Peyer's patch (tissue), 4 donors: ENCODE measurements around the gene ZNF48. TPM values are rescaled to one million over a fixed set of nuclear protein-coding genes. Genes with fewer than 3 reads are reported as not detected.

Experiments
- DNase-seq, 3 donors: peaks; one replicate each; pipeline ENCODE4 v3.0.0-alpha.2; 2017 to 2019
- H3K27ac ChIP-seq, 4 donors: fragments of 200-600 bp; sonication (generic); one replicate each; pipeline ENCODE4 v1.5.1; 2016 to 2019
- H3K27me3 ChIP-seq, 2 donors: fragments of 200-600 bp; sonication (generic); one replicate each; pipeline ENCODE4 v1.5.1; 2019
- H3K36me3 ChIP-seq, 3 donors: fragments of 200-600 bp; sonication (generic); one replicate each; pipeline ENCODE4 v1.5.1; 2016 to 2019
- H3K4me1 ChIP-seq, 4 donors: fragments of 200-600 bp; sonication (generic); one replicate each; pipeline ENCODE4 v1.5.1; 2016 to 2019
- H3K4me3 ChIP-seq, 4 donors: fragments of 200-600 bp; sonication (generic); 1 replicate in 3 of 4; 2 replicates in 1 of 4; pipeline ENCODE4 v1.5.1; 2016 to 2019; ENCODE audit warnings: mild to moderate bottlenecking in 1 of 4
- H3K9me3 ChIP-seq, 4 donors: fragments of 200-600 bp; sonication (generic); one replicate each; pipeline ENCODE4 v1.5.1; 2016 to 2019; ENCODE audit warnings: mild to moderate bottlenecking in 1 of 4
- POLR2A ChIP-seq, 2 donors: fragments of 450-650 bp; IDR thresholded peaks; one replicate each; pipeline ENCODE4 v1.5.1; 2017; ENCODE audit warnings: antibody characterized with exemption in 2 of 2, mild to moderate bottlenecking in 2 of 2, moderate library complexity in 2 of 2
- total RNA-seq, 4 donors: library from RNA; depleted of rRNA; stranded (reverse); fragments of >200 nt; gene quantifications; one replicate each; pipeline ENCODE4 v1.1.0, GENCODE V29; 2016
- TF ChIP-seq, protein P1 (sequence below), 6 experiments: fragments of 450-650 bp in 4 of 6; fragments of 200-600 bp in 2 of 6; sonication (generic) in 1 of 6; IDR thresholded peaks; one replicate each; pipeline ENCODE4 v1.5.1; 2017 to 2019; ENCODE audit warnings: antibody characterized with exemption in 6 of 6, mild to moderate bottlenecking in 3 of 6, moderate library complexity in 1 of 6

ZNF48 gene
- total RNA-seq, 4 donors from 2014 or later, result 4.2 to 9.7 (median 7.1) TPM

DNA sequence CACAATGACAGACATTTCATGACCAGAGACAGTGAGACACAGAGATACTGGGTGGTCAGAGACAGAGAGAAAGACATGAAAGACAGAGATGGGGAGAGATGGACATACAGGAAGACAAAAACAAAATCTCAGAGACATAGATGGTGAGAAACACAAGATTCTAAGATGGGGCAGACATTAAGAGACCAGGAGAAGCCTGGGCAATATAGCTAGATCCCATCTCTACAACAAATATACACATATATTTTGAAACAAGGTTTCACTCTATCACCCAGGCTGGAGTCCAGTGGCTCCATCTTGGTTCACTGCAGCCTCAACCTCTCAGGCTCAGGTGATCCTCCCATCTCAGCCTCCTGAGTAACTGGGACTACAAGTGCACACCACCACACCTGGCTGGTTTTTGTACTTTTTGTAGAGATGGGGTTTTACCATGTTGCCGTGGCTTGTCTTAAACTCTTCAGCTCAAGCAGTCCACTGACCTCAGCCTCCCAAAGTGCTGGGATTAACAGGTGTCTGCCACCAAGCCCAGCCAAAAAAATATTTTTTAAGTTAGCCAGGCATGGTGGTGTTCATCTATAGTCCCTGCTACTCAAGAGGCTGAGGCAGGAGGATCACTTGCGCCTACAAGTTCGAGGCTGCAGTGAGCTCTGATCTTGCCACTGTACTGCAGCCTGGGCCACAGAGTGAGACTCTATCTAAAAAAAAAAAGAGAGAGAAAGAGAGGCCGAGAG is 15.0 kb upstream of the ZNF48 start:
- Histone ChIP-seq H3K4me1 (peaks cover 0 to 24% (median 22%) of the 10 kb centered on the region in 4 donors), H3K36me3 (no peaks in the 10 kb centered on the region), H3K9me3 (no peaks in the 10 kb centered on the region), H3K27me3 (no peaks in the 10 kb centered on the region), H3K27ac (peak overlapping the region in 1 of 4 donors; percentile 92), H3K4me3 (no peak overlapping the region)
- no peak for TF ChIP-seq POLR2A (IDR thresholded peaks at IDR 0.05)
- TF ChIP-seq, protein P1, sequence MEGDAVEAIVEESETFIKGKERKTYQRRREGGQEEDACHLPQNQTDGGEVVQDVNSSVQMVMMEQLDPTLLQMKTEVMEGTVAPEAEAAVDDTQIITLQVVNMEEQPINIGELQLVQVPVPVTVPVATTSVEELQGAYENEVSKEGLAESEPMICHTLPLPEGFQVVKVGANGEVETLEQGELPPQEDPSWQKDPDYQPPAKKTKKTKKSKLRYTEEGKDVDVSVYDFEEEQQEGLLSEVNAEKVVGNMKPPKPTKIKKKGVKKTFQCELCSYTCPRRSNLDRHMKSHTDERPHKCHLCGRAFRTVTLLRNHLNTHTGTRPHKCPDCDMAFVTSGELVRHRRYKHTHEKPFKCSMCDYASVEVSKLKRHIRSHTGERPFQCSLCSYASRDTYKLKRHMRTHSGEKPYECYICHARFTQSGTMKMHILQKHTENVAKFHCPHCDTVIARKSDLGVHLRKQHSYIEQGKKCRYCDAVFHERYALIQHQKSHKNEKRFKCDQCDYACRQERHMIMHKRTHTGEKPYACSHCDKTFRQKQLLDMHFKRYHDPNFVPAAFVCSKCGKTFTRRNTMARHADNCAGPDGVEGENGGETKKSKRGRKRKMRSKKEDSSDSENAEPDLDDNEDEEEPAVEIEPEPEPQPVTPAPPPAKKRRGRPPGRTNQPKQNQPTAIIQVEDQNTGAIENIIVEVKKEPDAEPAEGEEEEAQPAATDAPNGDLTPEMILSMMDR (IDR thresholded peaks at IDR 0.05), result no peak
- DNase-seq, result no peak

DNA sequence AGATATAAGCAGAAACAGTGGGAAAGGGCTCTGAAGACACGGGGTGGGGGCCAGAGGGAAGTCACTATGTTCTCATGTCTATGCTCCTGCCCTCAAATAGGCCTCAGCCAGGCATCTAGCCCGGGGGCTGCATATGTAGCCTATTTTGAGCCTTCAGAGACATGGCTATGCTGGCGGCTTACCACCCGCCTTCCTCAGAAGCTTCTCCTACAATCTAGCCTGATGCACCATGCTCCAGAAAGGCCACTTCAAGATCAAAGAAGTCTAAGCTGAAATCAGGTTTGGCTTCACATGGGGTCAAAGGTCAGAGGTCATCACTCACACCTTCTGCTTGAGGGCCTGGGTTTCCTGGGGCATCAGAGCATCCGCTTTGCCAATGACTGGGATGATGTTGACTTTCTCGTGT is 14.4 kb upstream of the ZNF48 start:
- no peaks in the 10 kb centered on the region for H3K9me3 ChIP-seq
- peaks cover 0 to 24% (median 22%) of the 10 kb centered on the region in 4 donors for H3K4me1 ChIP-seq
- no peak for DNase-seq
- H3K27ac ChIP-seq, result peak overlapping the region in 2 of 4 donors; percentile 76 to 92
- no peak overlapping the region for H3K4me3 ChIP-seq
- TF ChIP-seq, protein P1 (IDR thresholded peaks at IDR 0.05), result no peak
- TF ChIP-seq POLR2A (IDR thresholded peaks at IDR 0.05), result no peak
- no peaks in the 10 kb centered on the region for H3K36me3 ChIP-seq
- H3K27me3 ChIP-seq, result no peaks in the 10 kb centered on the region

DNA sequence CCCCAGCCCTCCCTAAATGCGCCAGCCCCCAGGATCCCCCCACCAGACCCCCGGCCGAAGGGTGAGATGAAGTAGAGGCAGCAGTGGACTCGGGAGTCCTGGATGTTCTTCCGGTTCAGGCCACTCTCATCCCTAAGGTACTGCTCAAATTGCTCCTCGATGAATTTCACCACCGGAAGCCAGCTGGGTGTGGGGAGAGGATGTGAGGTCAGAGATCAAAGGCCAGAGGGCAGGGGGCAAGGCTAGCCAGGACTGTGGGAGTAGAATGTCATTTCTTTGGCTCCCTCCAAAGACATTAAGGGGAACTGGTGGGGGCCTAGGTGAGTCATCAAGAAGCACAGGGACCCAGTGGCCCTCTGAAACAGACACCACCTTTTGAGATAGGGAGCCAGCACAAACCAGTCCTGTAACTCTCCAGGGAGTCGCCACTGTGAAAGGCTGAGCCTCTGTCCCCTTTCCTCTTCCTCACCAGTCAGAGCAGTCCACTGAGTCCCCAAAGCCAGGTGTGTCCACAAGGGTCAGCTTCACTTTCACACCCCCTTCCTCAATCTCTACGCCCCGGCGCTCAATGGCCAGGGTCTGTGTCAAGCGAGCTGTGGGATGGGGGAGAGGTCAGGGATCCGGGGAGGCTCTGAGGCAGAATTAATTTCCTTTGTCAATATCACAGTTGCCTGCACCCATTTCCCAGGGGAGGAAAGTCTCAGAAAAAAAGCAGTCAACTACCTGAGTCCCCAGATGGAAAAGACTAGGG is 13.8 kb upstream of the ZNF48 start:
- no peak for TF ChIP-seq POLR2A (IDR thresholded peaks at IDR 0.05)
- TF ChIP-seq, protein P1 (IDR thresholded peaks at IDR 0.05), result no peak
- DNase-seq, result no peak
- Histone ChIP-seq H3K27ac (peak overlapping the region; percentile 53 to 92 (median 74)), H3K9me3 (no peaks in the 10 kb centered on the region), H3K4me1 (peaks cover 0 to 24% (median 22%) of the 10 kb centered on the region in 4 donors), H3K4me3 (peak overlapping the region in 3 of 4 donors; percentile 37 to 46 (median 45)), H3K36me3 (no peaks in the 10 kb centered on the region), H3K27me3 (no peaks in the 10 kb centered on the region)

DNA sequence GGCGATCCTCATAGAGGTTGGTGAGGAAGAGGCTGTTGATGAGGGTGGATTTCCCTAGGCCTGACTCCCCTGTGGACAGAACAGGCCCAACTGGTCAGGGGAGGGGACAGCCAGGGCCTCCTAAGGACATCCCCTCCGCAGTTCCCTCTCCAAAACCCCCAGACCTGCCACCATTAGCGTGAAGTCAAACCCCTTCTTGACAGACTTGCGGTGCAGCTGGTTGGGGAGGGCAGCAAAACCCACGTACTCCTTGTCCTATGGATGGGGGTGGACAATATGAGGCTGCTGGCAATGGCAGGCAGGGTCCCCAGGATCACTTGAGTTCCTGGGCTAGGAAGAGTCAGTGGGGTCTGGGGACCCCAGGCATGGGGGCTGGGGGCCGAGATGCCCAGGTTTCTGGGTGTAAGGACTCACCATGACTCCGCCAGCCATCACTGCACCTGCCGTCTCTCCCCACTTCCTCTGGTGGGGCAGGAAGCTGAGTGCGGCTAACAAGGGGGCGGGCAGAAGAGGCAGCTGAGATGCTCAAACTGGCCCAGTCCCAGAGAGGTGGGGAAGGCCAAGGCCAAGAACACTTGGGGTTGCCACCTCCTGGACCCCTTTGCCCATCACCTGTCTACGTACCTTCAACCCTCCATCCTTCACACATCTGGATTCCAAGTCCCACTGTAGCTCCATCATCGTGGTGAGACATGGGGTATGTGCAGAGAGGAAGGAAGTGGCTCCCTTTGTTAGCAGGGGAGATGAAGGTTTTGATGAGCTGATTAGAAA is 12.9 kb upstream of the ZNF48 start, which contains the start of gene SEPTIN1:
TSS of gene SEPTIN1 (minus strand) at position 451 of the 771 bp plus-strand sequence. CDS start at position 432, 19 bp downstream.
- TF ChIP-seq, protein P1 (IDR thresholded peaks at IDR 0.05), result no peak
- TF ChIP-seq POLR2A (IDR thresholded peaks at IDR 0.05), result no peak
- Histone ChIP-seq H3K36me3 (no peaks in the 10 kb centered on the region), H3K27ac (peak within 1 kb of the TSS; percentile 53 to 92 (median 74)), H3K4me1 (peaks cover 0 to 19% (median 19%) of the 10 kb centered on the region in 4 donors), H3K27me3 (no peaks in the 10 kb centered on the region), H3K4me3 (peak within 1 kb of the TSS; percentile 28 to 46 (median 41)), H3K9me3 (no peaks in the 10 kb centered on the region)
- DNase-seq, result peak in 2 of 3 donors; percentile 88

DNA sequence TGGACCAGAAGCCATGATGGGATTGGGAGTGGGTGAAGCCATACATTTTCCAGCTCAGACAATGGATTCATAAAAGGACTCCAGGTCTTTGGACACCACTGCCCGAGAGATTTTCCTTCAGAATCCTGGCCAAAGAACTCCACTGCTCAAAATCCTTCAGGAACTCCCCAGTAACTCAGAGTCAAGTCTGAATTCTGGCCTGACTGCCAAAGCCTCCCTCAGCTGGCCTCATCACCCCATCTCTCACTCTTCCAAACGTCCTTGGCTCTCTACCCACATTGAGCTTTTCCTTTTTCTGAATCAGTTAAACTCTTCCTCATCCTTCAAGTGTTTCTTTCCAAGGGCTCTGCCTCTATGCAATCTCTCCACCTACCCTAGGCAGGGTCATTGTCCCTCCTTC is 11.7 kb upstream of the ZNF48 start:
- no peak overlapping the region for H3K4me3 ChIP-seq
- peaks cover 0 to 18% (median 16%) of the 10 kb centered on the region in 4 donors for H3K4me1 ChIP-seq
- H3K9me3 ChIP-seq, result no peaks in the 10 kb centered on the region
- no peaks in the 10 kb centered on the region for H3K36me3 ChIP-seq
- DNase-seq, result no peak
- H3K27ac ChIP-seq, result peak overlapping the region in 3 of 4 donors; percentile 53 to 92 (median 73)
- no peaks in the 10 kb centered on the region for H3K27me3 ChIP-seq
- TF ChIP-seq POLR2A (IDR thresholded peaks at IDR 0.05), result no peak
- TF ChIP-seq, protein P1 (IDR thresholded peaks at IDR 0.05), result no peak
